HCT116 (cell line): ENCODE results near the gene PCIF1. TPM values are rescaled to one million over a fixed set of nuclear protein-coding genes. Genes with fewer than 3 reads are reported as not detected.

Experiments
- EGR1 ChIP-seq: IDR thresholded peaks from 2 replicates; pipeline ENCODE4 v1.6.1; 2012; ENCODE audit warnings: low read depth
- EZH2 ChIP-seq: fragments of 200-600 bp; sonication (generic); IDR thresholded peaks from 2 replicates; pipeline ENCODE4 v1.6.1; 2017; ENCODE audit warnings: antibody characterized with exemption, mixed run types
- JUND ChIP-seq: IDR thresholded peaks from 2 replicates; pipeline ENCODE4 v1.6.1; 2012
- POLR2AphosphoS5 ChIP-seq: IDR thresholded peaks from 2 replicates; pipeline ENCODE4 v1.6.1; 2011; ENCODE audit warnings: mild to moderate bottlenecking, low read depth, low read length, moderate library complexity
- REST ChIP-seq: IDR thresholded peaks from 2 replicates; pipeline ENCODE4 v1.6.1; 2012; ENCODE audit warnings: low read depth
- YY1 ChIP-seq: IDR thresholded peaks from 2 replicates; pipeline ENCODE4 v1.6.1; 2011; ENCODE audit warnings: low read length, low read depth, moderate library complexity, mild to moderate bottlenecking; ENCODE audit not compliant: insufficient replicate concordance; ENCODE audit errors: extremely low read depth
- ZBTB33 ChIP-seq: IDR thresholded peaks from 2 replicates; pipeline ENCODE4 v1.6.1; 2011; ENCODE audit warnings: mild to moderate bottlenecking, low read length, moderate library complexity; ENCODE audit not compliant: insufficient replicate concordance; ENCODE audit errors: extremely low read depth
- total RNA-seq: library from RNA; stranded (reverse); gene quantifications from one replicate; pipeline ENCODE4 v1.2.1, GENCODE V29; 2021; ENCODE audit not compliant: unreplicated experiment
- TF ChIP-seq, protein P1 (sequence below): IDR thresholded peaks from 2 replicates; pipeline ENCODE4 v1.6.1; 2012

PCIF1 gene
- total RNA-seq, 1 experiment from 2014 or later: 31.8 TPM

DNA sequence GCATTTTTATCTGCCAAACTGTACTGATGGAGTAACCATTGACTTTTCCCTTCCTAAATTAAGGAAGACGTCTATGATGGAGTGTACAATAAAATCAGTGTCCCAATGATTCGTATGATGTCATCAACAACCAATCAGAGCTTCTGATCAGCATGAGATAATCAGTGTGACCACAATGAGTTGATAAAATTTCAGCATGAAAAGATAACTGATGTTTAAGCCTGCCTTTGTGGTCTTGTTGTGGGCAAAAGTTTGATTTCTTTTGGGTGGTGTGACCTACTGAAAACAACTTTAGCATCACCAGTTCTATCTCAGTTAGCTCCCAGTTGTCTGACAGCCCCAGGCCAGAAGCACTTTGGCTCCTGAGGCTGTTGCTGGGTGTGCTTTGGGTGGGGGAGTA is 3.3 kb downstream of the PCIF1 start (continued):
- TF ChIP-seq REST (no peak), EZH2 (no peak), POLR2AphosphoS5 (no peak), ZBTB33 (no peak), EGR1 (no peak), YY1 (no peak), JUND (no peak)
- TF ChIP-seq, protein P1, sequence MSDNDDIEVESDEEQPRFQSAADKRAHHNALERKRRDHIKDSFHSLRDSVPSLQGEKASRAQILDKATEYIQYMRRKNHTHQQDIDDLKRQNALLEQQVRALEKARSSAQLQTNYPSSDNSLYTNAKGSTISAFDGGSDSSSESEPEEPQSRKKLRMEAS: no peak
